GM19372 (cell line): ENCODE results near the gene MTFP1.

Experiments used
- ATAC-seq: cut with Tn5 transposase; IDR thresholded peaks from one replicate; pipeline ENCODE4 v1.9.1; 2021; ENCODE audit warnings: mild to moderate bottlenecking, low read depth, moderate library complexity; ENCODE audit not compliant: unreplicated experiment

MTFP1 gene

DNA sequence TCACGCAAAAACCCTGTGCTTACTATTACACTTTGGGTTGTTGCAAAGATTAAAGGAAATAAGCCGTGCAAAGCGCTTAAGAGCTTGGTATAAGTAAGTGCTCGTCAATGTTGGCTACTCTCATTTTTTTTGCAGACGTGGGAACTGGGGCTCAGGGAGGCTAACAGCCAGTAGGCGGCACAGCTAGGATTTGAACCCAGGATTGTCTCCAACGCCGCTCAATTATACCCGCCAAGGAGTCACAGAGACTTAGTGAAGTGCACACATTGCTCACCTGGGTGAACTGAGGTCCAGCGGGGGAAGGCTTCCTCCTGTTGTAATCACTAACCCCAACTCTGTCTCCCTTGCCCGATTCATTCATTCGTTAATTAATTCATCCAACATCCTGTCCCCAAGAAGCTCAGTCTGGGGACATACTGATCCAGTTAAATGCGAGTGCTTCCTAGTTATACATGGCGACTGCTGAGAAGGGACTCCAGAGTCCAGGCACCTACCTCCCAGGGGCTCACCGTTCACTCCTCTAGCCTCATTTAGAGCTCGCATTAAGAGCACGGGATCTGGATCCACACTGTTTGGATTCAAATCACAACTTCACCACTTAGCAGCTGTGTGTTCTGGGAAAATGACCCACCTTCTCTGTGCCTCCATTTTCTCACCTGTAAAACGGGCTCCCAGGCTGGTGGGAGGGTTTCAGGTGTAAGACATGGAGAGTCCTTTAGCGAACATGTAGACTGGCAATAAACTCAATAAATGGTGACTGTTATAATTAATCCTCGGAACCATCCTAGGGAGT lies 838 bp upstream of the MTFP1 start:
- ATAC-seq = no peak

DNA sequence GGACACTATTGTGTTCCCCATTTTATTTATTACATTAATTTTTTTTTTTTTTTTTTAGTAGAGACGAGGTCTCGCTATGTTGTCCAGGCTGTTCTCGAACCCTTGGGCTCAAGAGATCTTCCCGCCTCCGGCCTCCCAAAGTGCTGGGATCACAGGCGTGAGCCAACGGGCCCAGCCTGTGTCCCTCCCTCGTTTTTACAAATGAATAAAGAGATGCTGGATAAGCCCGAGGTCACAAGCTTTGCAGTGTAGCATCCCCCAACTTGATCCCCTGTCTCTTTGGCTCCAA lies 297 bp upstream of the MTFP1 start:
- ATAC-seq = no peak

DNA sequence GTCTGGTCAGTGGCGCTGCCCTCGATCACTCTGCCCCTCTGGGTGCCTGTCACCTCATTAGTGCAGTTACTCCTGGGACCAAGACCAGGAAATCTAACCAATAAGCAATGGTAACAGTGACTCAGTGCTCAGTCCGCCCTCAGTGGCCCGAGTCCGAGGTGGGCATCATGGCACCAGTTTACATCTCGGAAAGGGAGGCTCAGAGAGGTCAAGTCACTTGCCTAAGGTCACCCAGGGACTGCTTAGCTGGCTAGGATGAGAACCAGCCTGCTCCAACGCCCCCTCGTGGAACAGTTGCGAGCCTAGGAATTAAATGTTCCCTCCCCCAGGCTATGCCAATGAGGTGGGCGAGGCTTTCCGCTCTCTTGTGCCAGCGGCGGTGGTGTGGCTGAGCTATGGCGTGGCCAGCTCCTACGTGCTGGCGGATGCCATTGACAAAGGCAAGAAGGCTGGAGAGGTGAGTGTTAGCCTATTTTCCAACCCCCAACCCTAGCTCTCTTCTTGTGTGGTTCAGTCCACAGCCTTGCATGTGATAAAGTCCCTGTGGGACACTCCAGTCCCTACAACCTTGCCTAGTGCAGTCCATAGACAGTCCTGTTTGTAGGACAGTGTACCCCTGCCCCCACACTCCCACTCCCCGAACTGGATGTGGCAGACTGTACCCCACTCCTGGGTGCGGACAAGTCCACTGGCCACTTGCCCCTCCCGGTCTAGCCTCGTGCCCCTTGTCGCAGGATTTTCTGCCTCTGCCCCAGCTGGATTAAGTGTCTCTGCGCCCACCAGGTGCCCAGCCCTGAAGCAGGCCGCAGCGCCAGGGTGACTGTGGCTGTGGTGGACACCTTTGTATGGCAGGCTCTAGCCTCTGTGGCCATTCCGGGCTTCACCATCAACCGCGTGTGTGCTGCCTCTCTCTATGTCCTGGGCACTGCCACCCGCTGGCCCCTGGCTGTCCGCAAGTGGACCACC lies 1.1 kb downstream of the MTFP1 start:
- no peak for ATAC-seq

DNA sequence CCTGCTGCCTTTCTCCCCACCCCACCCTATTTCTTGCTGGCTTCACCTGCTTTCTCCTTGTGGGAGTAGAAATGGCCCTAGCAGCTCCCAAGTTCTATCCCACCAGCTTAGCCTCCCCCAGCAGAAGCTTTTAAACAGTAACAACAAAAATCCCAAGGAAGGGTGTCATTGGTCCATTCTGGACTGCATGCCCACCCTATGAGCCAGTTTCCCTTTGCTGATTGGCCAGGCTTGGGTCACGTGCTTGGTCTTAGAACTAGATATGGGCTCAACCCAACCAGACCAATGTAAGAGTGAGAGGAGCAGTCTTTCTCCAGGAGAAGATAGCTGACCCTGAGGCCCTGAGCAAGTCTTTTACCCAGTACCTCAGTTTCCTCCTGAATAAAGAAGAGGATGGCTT lies 2.3 kb downstream of the MTFP1 start:
- no peak for ATAC-seq

DNA sequence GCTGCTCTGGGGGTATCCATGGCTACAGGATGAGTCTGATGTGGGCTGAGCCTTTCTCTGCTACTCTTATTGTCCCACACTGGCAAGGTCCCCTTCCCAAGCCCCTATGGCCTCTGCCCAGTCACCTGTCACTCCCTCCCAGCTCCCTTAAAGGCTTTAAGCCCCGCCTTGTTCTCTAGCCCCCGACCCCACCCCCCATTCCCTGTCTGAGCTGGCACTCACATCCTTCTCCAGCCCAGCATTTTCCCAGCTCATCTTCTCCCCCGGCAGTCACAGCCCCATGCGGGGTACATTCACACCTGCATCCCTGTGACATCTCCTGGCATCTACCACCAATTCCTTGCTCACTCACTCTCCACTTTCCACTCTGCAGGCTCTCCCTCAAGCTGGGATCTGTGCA lies 4.3 kb downstream of the MTFP1 start:
- no peak for ATAC-seq

DNA sequence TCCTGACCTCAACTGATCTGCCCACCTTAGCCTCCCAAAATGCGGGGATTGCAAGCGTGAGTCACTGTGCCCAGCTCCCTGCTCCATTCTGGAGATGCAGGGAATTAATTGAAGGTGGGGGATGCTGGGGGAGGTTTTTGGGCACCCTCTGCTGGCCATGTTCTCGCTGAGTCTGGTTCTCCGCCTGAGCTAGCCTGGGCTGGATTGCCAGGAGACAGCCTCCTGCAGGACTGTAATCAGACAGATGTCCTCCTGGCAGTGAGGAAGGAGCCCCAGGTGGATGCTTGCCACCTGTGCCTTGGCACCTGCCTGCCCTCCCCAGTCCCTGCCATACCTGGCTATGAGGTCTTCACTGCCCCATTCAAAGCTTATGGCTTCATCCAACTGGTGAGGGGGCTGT lies 5.4 kb downstream of the MTFP1 start:
- ATAC-seq = no peak

DNA sequence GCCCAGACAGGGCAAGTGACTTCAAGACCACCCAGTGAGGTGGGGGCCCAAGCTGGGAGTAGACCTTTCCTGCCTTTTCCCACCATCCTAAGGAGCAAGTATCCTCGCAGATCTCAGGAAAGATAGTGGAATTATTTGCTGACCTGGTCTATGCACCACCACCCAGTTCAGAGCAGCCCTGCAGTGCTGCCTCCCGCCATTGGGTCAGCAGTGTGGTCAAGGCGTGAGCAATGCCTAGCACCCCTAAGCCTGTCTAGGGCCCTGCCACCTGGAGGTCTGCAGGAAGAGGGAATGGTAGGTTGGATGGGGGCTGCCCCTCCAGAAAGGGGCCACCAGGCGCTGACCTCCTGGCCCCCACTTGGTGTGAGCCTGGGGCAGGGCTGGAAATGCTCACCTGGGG lies 6.5 kb downstream of the MTFP1 start:
- no peak for ATAC-seq

DNA sequence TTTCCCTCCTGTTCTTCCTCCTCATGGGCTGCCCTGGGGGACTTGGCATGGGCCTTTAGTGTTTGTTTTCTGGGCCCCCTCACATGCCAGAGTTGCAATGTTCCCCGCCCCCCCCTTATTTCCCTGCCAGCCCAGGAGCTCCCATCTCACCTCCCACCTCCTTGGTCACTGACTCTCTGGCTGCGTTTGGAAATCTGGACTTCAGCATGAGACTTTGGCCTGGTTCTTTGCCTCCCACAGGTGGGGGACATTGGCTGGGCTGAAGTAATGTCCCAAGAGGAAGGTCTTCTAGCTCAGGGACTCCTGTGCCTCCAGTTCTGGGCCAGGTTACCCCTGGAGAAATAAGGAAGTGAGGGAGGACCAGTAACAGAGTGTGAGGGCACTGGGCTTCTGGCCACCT lies 7.0 kb downstream of the MTFP1 start:
- no peak for ATAC-seq

DNA sequence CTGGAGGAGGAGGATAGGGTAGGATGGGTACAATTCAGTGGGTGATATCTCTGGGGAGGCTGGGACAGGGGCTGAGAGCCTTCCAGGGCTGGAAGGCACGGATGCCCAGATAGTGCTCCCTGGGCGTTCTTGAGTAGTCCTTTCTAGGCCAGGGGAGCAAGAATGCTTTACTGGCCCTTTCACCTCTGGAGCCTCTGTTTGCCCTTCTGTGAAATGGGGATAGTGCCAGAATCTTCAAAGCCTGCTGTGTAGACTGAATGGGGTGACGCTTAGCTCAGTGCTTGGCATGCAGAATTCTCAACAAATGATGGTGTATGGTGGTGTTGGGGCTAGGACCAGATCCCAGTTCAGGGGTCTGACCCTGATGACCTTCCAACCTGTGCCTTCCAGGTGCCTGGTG lies 7.7 kb downstream of the MTFP1 start:
- ATAC-seq = no peak

DNA sequence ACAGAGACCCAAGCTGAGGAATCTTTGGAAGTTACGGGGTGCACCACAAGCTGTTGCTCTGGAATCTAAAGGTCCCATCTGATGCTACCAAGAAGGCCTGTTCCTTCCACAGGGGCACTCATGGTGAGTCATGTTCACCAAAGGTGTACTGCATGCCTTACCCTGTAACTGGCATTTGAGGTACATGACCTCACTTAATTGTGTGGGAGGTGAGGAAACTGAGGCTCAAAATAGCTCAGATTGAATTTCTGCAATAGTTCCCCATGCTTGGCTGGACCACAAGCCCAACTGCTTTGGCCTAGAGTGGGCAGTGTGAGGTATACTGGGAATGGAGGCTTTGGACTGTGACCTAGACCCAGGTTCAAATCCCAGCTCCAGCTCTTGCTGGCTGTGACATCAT lies 8.2 kb downstream of the MTFP1 start:
- ATAC-seq = no peak

DNA sequence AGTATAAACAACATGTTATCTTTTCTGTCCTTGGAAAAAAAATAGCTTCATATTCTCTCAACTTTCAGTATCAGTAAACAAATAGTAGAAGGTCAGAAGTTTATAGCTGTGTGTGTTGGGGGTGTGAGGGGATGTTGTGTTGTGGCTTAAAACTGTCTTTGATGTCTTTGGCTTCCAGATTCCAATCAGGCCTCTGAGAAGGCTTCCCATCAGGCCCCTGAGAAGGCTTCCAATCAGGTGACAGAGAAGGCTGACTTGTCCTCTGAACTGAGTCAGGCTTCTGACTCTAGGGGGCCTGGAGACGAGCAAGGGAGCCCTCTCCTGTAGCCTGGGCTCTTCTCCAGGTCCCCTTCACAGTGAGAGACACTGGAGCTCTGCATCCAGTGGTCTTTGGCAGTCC lies 9.3 kb downstream of the MTFP1 start:
- no peak for ATAC-seq

DNA sequence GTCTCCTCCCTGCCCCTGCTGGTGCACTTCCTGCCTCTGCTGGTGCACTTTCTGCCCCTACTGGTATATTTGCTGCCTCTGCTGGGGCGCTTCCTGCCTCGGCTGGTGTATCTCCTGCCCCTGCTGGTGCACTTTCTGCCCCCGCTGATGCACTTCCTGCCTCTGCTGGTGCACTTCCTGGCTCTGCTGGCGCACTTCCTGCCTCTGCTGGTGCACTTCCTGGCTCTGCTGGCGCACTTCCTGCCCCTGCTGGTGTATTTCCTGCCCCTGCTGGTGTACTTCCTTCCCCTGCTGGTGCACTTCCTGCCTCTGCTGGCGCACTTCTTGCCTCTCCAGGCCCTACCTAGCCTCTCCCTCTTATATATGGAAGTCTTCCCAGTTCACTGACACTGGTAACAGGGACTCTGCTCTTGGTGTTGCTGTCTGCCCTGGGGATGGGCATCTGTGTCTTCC lies 10.1 kb downstream of the MTFP1 start:
- ATAC-seq = no peak

DNA sequence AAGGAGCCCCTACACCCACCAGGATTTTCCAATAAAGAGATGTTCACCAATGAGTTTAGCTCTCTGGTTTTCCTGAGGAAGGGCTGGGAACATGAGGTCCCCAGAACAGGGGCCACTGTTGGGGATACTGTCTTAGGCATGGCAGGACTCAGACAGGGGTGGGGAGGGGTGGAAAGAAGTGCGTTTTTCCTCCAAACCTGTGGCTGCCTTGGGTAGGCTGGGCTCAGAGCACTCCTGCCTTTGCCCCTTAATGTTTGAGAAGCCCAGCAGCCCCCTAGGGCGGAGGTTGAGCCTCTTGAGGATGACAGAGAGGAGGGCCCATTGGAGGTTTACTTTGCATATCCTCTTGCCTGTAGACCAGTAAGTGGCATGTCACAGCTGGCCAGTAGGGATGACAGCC lies 10.6 kb downstream of the MTFP1 start:
- no peak for ATAC-seq

DNA sequence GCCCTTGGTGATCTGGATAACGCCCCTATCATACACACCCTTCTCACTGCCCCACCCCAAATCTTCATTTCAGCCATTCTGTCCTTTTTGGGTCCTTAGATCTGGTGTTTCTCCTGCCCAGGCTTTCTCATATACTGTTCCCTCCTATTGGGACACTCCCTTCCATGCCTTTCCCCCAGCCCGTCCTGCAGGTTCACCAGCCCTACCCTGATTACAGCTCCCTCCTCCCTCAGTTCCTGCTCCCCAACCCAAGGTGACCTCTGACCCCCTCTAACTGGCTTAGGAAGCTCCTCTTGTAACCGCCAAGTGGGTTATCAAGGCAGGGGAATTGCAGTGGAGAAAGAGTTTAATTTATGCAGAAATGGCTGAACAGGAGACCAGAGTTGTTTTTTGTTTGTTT lies 13.0 kb downstream of the MTFP1 start:
- ATAC-seq = no peak

DNA sequence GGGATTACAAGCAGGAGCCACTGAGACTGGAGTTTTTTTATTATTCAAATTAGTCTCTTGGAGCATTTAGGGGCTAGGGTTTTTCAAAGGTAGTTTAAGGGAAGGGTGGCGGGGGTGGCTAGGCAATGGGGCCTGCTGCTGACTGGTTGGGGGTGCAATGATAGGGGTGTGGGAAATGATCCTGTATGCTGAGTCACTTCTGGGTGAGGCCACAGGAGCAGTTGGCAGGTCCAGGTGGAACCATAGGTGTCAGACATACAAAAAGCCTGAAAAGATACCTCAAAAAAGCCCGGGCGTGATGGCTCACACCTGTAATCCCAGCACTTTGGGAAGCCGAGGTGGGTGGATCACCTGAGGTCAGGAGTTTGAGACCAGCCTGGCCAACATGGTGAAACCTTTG lies 13.7 kb downstream of the MTFP1 start:
- ATAC-seq = no peak

DNA sequence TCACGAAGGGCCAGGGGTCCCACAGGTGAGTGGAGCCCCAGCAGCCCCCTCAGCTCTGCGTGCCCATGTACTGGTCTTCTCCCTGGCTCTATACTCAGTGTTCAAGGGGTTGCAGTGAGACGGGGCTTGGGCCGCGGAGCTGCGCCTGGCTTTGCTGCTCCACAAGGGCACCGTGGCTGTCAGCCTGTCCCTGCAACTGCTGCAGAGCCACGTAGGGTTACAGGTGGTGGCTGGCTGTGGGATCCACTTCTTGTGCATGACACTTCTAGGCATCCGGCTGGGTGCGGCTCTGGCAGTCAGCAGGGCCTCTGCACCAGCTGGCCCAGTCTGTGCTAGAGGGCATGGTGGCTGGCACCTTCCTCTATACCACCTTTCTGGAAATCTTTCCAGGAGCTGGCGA lies 14.3 kb downstream of the MTFP1 start:
- no peak for ATAC-seq

DNA sequence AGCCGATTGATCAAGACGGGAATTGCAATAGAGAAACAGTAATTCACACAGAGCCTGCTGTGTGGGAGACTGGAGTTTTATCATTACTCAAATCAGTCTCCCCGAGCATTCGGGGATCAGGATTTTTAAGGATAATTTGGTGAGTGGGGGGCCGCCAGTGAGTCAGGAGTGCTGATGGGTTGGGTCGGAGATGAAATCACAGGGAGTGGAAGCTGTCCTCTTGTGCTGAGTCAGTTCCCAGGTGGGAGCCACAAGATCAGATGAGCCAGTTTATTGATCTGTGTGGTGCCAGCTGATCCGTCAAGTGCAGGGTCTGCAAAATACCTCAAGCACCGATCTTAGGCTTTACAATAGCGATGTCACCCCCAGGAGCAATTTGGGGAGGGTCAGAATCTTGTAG lies 15.5 kb downstream of the MTFP1 start:
- no peak for ATAC-seq

DNA sequence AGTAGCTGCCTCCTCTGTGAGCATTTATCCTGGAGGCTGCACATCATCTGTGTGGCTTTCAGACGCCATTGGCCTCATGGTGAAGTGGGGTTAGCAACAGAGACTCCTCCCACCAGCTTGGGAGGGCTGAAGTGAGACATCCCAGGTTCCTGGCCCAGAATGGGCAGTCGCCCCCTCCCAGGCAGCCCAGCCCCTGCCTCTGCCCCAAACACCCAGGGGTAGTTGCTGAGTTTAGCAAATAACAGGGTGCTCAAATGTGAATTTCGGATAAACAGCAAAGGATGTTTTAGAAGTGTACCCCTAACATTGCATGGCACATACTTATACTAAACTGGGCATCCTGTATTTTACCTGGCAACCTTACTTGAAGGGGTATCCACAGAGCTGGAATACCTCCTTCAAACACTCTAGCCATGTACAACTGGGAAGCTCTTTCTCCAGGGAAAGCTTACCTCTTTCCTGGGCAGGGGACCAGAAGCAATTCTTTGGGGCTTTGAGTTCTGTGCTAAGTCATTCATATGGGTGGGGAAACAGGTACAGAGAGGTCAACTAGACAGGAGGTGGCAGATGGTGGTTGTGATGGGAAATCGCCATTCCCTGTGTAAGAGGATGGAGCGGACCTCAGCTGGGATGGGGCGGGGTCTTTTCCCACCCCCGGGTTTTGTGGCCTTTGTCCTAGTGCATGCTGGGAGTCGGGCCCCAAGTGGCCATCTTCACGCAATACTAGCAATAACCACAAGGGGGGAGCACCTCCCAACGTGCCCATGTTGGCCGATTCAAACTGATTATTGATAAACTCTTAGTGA lies 19.3 kb downstream of the MTFP1 start:
- no peak for ATAC-seq

DNA sequence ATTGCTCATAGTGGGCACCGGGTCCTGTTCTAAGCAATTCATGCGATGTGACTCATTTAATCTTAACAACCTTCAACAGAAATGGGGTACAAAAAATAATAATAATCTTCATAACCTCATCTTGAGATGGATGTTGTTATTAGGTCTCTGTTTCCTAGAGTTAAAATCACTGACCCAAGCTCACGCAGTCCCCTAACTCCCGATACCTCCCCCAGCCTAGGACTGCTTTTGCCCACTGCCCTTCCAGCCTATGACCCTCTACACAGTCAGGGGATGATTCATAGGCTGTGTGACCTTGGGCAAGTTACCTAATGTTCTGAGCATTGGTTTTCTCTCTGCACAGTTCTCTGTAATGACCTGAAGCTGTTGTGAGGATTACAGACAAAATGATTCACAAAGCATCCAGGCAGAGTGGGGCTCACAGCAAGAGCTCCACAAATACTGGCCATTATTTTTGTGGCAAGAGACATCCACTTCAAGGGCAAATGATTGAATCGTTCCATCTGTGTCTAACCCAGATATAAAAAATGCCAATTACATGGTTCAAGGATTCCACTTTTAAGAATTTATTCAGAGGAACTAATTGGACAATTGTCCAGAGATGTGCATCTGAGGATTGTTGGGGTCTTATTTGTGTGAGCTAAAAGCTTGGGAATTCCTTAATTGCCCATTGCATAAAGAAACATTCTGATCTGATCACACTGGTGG lies 20.0 kb downstream of the MTFP1 start:
- no peak for ATAC-seq

DNA sequence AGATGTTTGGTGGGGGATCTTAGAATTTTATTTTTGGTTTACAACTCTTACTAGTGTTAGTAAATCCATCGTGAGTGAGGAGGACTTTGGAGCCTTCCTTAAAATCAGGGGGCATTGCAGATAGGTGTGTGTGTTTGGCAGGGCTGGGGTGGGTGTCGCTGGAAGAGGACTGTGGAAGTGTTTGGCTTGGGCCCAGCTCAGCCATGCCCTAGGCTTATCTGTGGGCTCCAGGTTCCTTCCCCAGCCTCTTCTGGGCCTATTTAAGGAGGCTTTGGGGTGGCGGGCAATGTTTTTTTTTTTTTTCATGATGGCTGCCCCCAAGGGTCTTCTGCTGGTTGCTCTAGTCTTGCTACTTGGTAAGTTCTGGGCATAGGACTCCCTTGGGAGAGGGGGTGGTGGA lies 22.1 kb downstream of the MTFP1 start:
- no peak for ATAC-seq
